GM12872 (cell line): ENCODE measurements around the gene POLDIP2.

Experiments
- TF ChIP-seq, protein P1 (sequence below): IDR thresholded peaks from 3 replicates; pipeline ENCODE4 v1.5.1; 2011; ENCODE audit warnings: low read depth, mild to moderate bottlenecking, low read length, moderate library complexity; ENCODE audit not compliant: insufficient read depth

The POLDIP2 gene

GRCh38 chr17:28395426-28395825, 38.1 kb upstream of the POLDIP2 start:
- TF ChIP-seq, protein P1, sequence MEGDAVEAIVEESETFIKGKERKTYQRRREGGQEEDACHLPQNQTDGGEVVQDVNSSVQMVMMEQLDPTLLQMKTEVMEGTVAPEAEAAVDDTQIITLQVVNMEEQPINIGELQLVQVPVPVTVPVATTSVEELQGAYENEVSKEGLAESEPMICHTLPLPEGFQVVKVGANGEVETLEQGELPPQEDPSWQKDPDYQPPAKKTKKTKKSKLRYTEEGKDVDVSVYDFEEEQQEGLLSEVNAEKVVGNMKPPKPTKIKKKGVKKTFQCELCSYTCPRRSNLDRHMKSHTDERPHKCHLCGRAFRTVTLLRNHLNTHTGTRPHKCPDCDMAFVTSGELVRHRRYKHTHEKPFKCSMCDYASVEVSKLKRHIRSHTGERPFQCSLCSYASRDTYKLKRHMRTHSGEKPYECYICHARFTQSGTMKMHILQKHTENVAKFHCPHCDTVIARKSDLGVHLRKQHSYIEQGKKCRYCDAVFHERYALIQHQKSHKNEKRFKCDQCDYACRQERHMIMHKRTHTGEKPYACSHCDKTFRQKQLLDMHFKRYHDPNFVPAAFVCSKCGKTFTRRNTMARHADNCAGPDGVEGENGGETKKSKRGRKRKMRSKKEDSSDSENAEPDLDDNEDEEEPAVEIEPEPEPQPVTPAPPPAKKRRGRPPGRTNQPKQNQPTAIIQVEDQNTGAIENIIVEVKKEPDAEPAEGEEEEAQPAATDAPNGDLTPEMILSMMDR: no peak

- TF ChIP-seq, protein P1: no peak
Measured at GRCh38 chr17:28394337-28395116, 37.2 kb upstream of the POLDIP2 start.

DNA sequence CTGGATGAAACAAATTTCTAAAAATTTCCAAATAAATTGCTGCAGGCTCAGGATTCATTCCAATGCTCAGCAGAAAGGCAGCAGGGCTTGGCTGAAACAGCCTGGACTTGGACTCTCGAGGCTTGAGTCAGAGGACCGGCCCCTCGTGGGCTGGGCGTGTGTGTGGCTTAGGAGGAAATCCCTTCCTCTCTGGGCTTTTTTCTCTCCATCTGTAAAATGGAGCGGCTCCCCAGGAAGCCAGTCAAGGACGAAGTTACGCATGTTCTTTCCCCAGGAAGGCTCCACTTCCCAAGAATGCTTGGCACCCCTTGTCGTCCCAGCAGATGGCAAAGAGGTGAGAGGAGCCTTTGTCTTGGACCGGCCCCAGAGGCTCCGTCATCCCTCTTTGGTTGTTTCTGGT, 35.2 kb upstream of the POLDIP2 start:
- TF ChIP-seq, protein P1: no peak

GRCh38 chr17:28391401-28391800, 34.1 kb upstream of the POLDIP2 start:
- TF ChIP-seq, protein P1: no peak

DNA sequence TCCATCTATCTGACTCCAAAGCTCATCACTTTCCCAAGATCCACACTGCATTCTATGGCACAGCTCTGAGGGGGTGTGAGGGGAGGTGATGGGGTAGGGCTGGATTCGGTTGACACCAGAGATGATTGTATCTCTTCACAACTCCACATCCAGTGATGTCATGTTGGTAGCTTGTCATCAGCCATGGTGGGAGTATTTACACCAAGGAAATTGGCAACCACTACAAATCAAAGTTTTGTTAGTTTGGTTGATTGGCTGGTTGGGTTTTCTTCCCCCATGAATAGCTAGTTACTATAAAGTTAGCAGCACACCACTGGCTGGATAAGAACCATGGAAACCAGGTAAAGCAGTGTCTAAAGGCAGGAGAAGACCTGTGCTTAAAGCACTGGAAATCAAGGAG, 33.7 kb upstream of the POLDIP2 start:
- TF ChIP-seq, protein P1: no peak

GRCh38 chr17:28390563-28390962, 33.2 kb upstream of the POLDIP2 start:
- TF ChIP-seq, protein P1: no peak

- TF ChIP-seq, protein P1: no peak
Measured at GRCh38 chr17:28390141-28390540, 32.8 kb upstream of the POLDIP2 start.
